Activated T-helper 17 cell treated with anti-CD3 and anti-CD28 coated beads, Interleukin-2, amount 50 U/mL, for 72 hours (primary cell): Measurements from ENCODE around the gene APLP1. TPM values are rescaled to one million over a fixed set of nuclear protein-coding genes. Genes with fewer than 3 reads are reported as not detected.
"Not testable (repeated sequence)": the region's sequence is repeated elsewhere in the genome, so short reads cannot be mapped to it uniquely, and the experiment has no call there.

Experiments used
- ATAC-seq: fragments of 150-1000 bp; cut with Tn5 transposase; replicated peaks from 2 replicates; pipeline ENCODE4 v1.10.0; 2021; ENCODE audit warnings: mild to moderate bottlenecking, moderate library complexity
- H3K27ac Mint-ChIP-seq: one replicate; pipeline ENCODE4 v1.8.0; 2022; ENCODE audit warnings: mixed read lengths
- H3K27me3 Mint-ChIP-seq: one replicate; pipeline ENCODE4 v1.8.0; 2022; ENCODE audit warnings: mixed read lengths
- H3K36me3 Mint-ChIP-seq: one replicate; pipeline ENCODE4 v1.8.0; 2022; ENCODE audit warnings: low read depth, mild to moderate bottlenecking, mixed read lengths
- H3K4me1 Mint-ChIP-seq: one replicate; pipeline ENCODE4 v1.8.0; 2022; ENCODE audit warnings: mixed read lengths
- H3K4me3 Mint-ChIP-seq: one replicate; pipeline ENCODE4 v1.8.0; 2022; ENCODE audit warnings: mild to moderate bottlenecking, mixed read lengths
- H3K9me3 Mint-ChIP-seq: one replicate; pipeline ENCODE4 v1.8.0; 2022; ENCODE audit warnings: mixed read lengths
- total RNA-seq, 2 donors: library from RNA; stranded (reverse); gene quantifications; one replicate each; pipeline ENCODE4 v1.2.3, GENCODE V29; 2022

APLP1 gene
- total RNA-seq, 2 donors from 2014 or later = 2.3 to 2.6 TPM

DNA sequence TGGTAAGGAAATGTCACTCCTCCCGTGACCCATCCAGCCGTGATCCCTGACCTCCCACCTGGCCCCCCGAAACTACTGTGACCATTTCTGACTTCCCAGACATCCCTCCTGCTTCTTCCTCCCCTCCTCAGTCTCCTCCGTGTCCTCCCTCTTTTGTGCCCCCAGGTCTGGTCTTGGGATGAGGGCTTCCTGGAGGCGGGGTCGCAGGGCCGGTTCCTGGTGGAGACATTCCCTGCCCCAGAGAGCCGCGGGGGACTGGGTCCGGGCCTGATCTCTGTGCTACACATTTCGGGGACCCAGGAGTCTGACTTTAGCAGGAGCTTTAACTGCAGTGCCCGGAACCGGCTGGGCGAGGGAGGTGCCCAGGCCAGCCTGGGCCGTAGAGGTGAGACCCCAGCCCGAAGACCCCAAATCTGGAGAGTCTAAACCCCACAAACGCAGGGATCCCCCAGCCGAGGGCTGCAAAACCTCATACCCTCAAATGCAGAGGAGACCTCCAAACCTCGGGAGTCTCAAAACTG is 6.7 kb upstream of the APLP1 start:
- Mint-ChIP-seq H3K27me3 (peaks cover 38% of the 10 kb centered on the region), H3K36me3 (no peaks in the 10 kb centered on the region)

DNA sequence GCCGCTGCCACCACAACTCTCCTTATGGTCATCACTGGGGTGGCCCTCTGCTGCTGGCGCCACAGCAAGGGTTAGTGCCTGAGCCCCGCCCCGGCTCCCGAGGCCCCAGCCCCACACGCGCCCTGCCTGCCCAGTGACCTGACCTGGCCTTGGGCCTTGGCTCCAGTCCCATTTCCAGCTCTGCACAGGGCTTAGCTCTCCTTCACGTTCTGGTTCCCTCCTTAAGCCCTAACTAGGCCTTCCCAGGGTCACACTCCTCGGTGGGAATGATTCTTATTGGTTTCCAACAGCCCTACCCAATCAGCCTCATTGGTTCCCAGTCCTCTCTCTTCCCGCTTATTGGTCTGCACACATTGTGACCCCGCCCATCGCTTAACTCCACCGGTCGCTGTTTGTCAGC is 5.8 kb upstream of the APLP1 start:
- Mint-ChIP-seq H3K4me1 (peaks cover 5% of the 10 kb centered on the region), H3K4me3 (no peak overlapping the region), H3K36me3 (no peaks in the 10 kb centered on the region), H3K27me3 (peaks cover 38% of the 10 kb centered on the region), H3K27ac (no peak overlapping the region), H3K9me3 (no peaks in the 10 kb centered on the region)
- ATAC-seq = no peak

More for the DNA sequence above, 6.7 kb upstream of the APLP1 start:
- H3K4me3 Mint-ChIP-seq = no peak overlapping the region
- no peak for ATAC-seq
- no peak overlapping the region for H3K27ac Mint-ChIP-seq
- peaks cover 5% of the 10 kb centered on the region for H3K4me1 Mint-ChIP-seq
- H3K9me3 Mint-ChIP-seq = no peaks in the 10 kb centered on the region

DNA sequence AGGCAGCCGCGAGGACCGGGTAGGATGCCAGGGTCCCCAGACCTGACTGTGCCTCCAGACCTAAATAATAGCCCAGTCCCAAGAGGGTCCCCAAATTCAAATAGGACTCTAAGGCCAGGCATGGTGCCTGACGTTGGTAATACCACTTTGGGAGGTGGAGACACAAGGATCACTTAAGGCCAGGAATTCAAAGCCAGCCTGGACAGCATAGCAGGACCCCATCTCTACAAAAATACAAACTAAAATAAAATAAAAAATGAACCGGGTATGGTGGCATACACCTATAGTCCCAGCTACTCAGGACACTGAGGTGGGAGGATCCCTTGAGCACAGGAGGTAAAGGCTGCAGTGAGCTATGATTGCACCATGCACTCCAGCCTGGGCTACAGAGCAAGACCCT is 5.4 kb upstream of the APLP1 start:
- Mint-ChIP-seq H3K27ac (no peak overlapping the region), H3K36me3 (no peaks in the 10 kb centered on the region), H3K4me3 (no peak overlapping the region), H3K9me3 (no peaks in the 10 kb centered on the region), H3K27me3 (peaks cover 42% of the 10 kb centered on the region), H3K4me1 (peaks cover 5% of the 10 kb centered on the region)
- no peak for ATAC-seq

GRCh38 chr19:35868823-35869326 is 501 bp downstream of the APLP1 start:
- H3K27ac Mint-ChIP-seq = no peak overlapping the region
- H3K4me1 Mint-ChIP-seq = peaks cover 14% of the 10 kb centered on the region
- no peaks in the 10 kb centered on the region for H3K9me3 Mint-ChIP-seq
- ATAC-seq = no peak
- H3K4me3 Mint-ChIP-seq = peak overlapping the region; percentile 80
- peaks cover 27% of the 10 kb centered on the region for H3K27me3 Mint-ChIP-seq
- H3K36me3 Mint-ChIP-seq = peaks cover 6% of the 10 kb centered on the region

- peaks cover 14% of the 10 kb centered on the region for H3K4me1 Mint-ChIP-seq
- peak overlapping the region; percentile 80 for H3K4me3 Mint-ChIP-seq
- H3K36me3 Mint-ChIP-seq = peaks cover 6% of the 10 kb centered on the region
- H3K9me3 Mint-ChIP-seq = no peaks in the 10 kb centered on the region
- H3K27me3 Mint-ChIP-seq = peaks cover 27% of the 10 kb centered on the region
- peak; percentile 91 for ATAC-seq
- H3K27ac Mint-ChIP-seq = no peak overlapping the region
Observed at GRCh38 chr19:35869327-35870123, 1.2 kb downstream of the APLP1 start.

GRCh38 chr19:35870124-35870736 is 1.9 kb downstream of the APLP1 start:
- H3K9me3 Mint-ChIP-seq, H3K27ac Mint-ChIP-seq, H3K36me3 Mint-ChIP-seq: not testable (repeated sequence)
- Mint-ChIP-seq H3K4me3 (peak overlapping the region; percentile 80), H3K4me1 (peaks cover 13% of the 10 kb centered on the region), H3K27me3 (peaks cover 27% of the 10 kb centered on the region)
- ATAC-seq = peak; percentile 67

DNA sequence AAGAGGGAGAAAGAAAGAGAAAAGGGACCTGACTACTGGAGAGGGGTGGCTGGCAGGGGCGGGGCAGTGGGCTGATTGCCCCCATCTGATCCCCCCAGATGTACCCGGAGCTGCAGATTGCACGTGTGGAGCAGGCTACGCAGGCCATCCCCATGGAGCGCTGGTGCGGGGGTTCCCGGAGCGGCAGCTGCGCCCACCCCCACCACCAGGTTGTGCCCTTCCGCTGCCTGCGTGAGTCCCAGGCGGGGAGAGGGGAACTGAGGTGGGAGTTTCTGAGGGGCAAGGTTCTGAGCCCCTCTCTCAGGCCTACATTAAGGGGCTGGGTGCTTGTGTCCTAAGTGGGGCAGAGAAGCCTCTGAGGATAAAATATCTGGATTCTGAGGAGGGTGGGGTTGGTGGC is 2.4 kb downstream of the APLP1 start:
- Mint-ChIP-seq H3K27ac (no peak overlapping the region), H3K36me3 (peaks cover 6% of the 10 kb centered on the region), H3K4me3 (peak overlapping the region; percentile 80), H3K27me3 (peaks cover 21% of the 10 kb centered on the region), H3K4me1 (peaks cover 9% of the 10 kb centered on the region), H3K9me3 (no peaks in the 10 kb centered on the region)
- ATAC-seq = no peak

DNA sequence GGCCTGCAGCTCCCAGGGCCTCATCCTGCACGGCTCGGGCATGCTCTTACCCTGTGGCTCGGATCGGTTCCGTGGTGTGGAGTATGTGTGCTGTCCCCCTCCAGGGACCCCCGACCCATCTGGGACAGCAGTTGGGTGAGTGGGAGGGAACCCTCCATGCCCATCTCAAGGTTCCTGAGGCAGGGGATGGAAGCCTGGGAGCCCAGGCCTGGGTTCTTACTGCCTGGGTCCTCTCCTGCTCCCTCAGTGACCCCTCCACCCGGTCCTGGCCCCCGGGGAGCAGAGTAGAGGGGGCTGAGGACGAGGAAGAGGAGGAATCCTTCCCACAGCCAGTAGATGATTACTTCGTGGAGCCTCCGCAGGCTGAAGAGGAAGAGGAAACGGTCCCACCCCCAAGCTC is 3.2 kb downstream of the APLP1 start:
- H3K27me3 Mint-ChIP-seq = peaks cover 15% of the 10 kb centered on the region
- H3K4me3 Mint-ChIP-seq = no peak overlapping the region
- ATAC-seq = no peak
- H3K4me1 Mint-ChIP-seq = peaks cover 9% of the 10 kb centered on the region
- peaks cover 6% of the 10 kb centered on the region for H3K36me3 Mint-ChIP-seq
- H3K27ac Mint-ChIP-seq = no peak overlapping the region
- no peaks in the 10 kb centered on the region for H3K9me3 Mint-ChIP-seq

DNA sequence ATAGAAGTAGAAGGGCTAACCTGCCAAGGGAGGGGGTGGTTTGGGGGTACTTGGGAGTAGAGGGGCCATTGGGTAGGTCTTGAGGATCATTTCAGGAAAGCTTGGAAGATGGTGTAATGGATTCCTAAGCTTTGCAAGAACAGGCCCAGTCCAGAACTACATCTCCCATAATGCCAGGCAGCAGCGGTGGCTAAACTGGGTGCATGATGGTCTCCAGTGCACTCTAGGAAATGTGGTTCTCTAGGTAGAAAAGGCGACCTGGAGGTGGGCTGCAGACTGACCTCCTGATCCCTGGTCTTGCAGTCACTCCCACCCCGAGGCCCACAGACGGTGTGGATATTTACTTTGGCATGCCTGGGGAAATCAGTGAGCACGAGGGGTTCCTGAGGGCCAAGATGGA is 3.8 kb downstream of the APLP1 start:
- H3K27me3 Mint-ChIP-seq = peaks cover 14% of the 10 kb centered on the region
- H3K9me3 Mint-ChIP-seq = no peaks in the 10 kb centered on the region
- peaks cover 6% of the 10 kb centered on the region for H3K36me3 Mint-ChIP-seq
- no peak overlapping the region for H3K4me3 Mint-ChIP-seq
- ATAC-seq = no peak
- no peak overlapping the region for H3K27ac Mint-ChIP-seq
- peaks cover 9% of the 10 kb centered on the region for H3K4me1 Mint-ChIP-seq

GRCh38 chr19:35874392-35874930 is 6.1 kb downstream of the APLP1 start:
- peaks cover 6% of the 10 kb centered on the region for H3K36me3 Mint-ChIP-seq
- no peaks in the 10 kb centered on the region for H3K9me3 Mint-ChIP-seq

GRCh38 chr19:35879068-35879467 is 10.7 kb downstream of the APLP1 start:
- no peaks in the 10 kb centered on the region for H3K36me3 Mint-ChIP-seq
- no peak overlapping the region for H3K4me3 Mint-ChIP-seq
- no peaks in the 10 kb centered on the region for H3K9me3 Mint-ChIP-seq
- peaks cover 14% of the 10 kb centered on the region for H3K27me3 Mint-ChIP-seq
- peaks cover 6% of the 10 kb centered on the region for H3K4me1 Mint-ChIP-seq
- H3K27ac Mint-ChIP-seq = no peak overlapping the region
- ATAC-seq = no peak

More at GRCh38 chr19:35874392-35874930, 6.1 kb downstream of the APLP1 start:
- ATAC-seq = no peak
- Mint-ChIP-seq H3K4me3 (no peak overlapping the region), H3K4me1 (peaks cover 10% of the 10 kb centered on the region), H3K27me3 (peaks cover 12% of the 10 kb centered on the region), H3K27ac (no peak overlapping the region)

DNA sequence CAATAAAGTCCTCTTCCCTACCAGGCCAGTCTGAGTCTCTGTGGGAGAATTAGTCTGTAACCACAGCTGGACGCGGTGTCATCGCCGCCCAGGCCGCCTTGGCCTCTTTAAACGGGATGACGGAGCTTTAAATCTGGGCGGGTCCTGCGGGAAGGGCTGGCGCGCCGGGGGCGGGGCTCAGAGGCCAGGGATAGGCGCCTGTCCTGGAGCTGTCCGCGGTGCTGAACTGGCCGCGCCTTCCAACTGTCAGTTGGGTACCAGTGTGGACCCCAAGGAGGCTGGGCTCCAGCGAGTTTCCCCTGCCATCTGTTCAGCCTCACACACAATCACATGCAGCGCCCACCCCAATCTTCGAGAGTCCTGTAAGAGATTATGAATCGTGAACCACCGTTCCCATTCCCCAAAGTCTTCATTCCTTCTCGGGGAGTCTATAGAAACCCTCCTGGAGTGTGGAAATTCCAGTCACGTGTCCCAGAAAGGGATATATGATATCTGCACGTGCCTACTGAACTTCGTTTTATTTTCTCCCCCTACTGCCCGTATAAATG is 11.5 kb downstream of the APLP1 start:
- ATAC-seq = peak; percentile 86
- Mint-ChIP-seq H3K4me1 (peaks cover 6% of the 10 kb centered on the region), H3K27ac (no peak overlapping the region), H3K27me3 (peaks cover 14% of the 10 kb centered on the region), H3K4me3 (no peak overlapping the region), H3K36me3 (no peaks in the 10 kb centered on the region), H3K9me3 (no peaks in the 10 kb centered on the region)

DNA sequence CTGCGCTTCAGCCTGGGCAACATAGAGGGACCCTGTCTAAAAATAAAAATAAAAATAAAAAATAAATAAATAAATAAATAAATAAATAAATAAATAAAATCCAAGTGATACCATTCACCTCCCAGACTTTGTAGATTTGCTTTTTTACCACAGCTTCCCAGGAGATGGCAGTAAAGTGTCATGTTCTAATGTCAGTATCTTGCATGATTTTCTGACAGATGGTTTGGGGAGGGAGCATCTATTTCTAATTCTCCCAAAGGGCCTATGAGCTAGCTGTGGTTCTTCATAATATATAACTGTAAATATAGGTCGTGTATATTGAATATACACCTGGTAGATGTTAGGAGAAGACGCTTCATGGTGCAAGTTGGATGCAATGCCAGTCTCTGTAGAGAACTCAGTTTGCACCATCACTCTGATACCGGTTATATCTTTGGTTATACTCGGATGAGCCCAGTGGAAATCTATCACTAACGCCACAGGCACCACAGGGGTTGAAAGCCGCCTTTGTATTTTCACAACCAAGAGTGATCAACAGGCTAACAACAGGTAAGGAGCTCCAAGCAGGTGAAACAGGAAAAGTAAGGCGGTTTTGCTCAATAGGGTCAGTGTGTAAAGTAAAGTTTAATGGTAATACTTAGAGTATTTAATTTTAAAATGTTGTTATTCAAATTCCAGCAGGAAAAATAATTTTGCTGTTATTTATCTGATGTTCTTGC is 13.9 kb downstream of the APLP1 start:
- Mint-ChIP-seq H3K9me3 (no peaks in the 10 kb centered on the region), H3K27ac (no peak overlapping the region), H3K4me3 (no peak overlapping the region), H3K36me3 (peaks cover 15% of the 10 kb centered on the region), H3K4me1 (peaks cover 6% of the 10 kb centered on the region), H3K27me3 (peaks cover 14% of the 10 kb centered on the region)
- ATAC-seq = peak; percentile 25

- H3K4me3 Mint-ChIP-seq = no peak overlapping the region
- H3K9me3 Mint-ChIP-seq = no peaks in the 10 kb centered on the region
- H3K4me1 Mint-ChIP-seq = peaks cover 14% of the 10 kb centered on the region
- peaks cover 10% of the 10 kb centered on the region for H3K27me3 Mint-ChIP-seq
- peak overlapping the region; percentile 30 for H3K27ac Mint-ChIP-seq
- peak; percentile 11 for ATAC-seq
- peaks cover 31% of the 10 kb centered on the region for H3K36me3 Mint-ChIP-seq
Observed at GRCh38 chr19:35883882-35884281, 15.5 kb downstream of the APLP1 start.
